Measurements from ENCODE around the gene GJA9.

DNA sequence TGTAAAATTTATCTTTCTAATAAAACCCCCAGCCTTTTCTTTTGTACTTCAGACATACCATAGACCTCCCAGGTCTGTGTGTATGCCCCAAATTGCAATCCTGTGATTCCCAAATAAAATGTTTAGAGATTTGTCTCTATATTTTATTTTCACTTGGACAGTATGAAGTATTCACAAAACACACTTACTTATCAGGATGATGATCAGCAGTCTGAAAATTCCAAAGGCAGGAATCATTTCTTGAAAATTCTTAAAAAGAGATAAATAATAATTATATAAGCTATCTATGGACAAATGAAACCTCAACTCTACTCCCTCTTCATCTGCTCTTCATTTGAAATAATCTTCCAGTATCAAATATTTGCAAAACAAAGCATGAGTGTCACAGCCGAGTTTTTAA is 11.6 kb upstream of the GJA9 start:
- TF ChIP-seq CTCF (IDR thresholded peaks at IDR 0.05) (no peak), POLR2A (IDR thresholded peaks at IDR 0.05) (no peak)

Measured in adrenal gland (tissue), 5 donors.